HepG2 (cell line): ENCODE results near the gene CCDC18. TPM values are rescaled to one million over a fixed set of nuclear protein-coding genes. Genes with fewer than 3 reads are reported as not detected.

Experiments
- ATAC-seq: fragments of 200-7000 bp; cut with Tn5 transposase; 3 replicates; pipeline ENCODE4 v1.9.1; 2020; ENCODE audit warnings: mild to moderate bottlenecking, moderate library complexity
- BruUV-seq: library from RNA; stranded (reverse); fragments of 400-500 nt; replicated peaks from 2 replicates; lab custom pipeline; 2021; lab: Mats Ljungman, UMichigan
- CTCF ChIA-PET: fragments of 300-600 bp; formaldehyde crosslinking; extraction: SDS; loops from one replicate; lab custom pipeline; 2021; ENCODE audit warnings: low total read pairs, inconsistent platforms, low intra/inter-chr PET ratio; lab: Yijun Ruan, JAX
- POLR2A ChIA-PET: fragments of 350-600 bp; sonication (Branson Sonifier 250); formaldehyde crosslinking; loops from one replicate; lab custom pipeline; 2020; ENCODE audit warnings: antibody characterized with exemption, inconsistent platforms; lab: Yijun Ruan, JAX
- DNase-seq: peaks from one replicate; pipeline ENCODE4 v3.0.0-alpha.2; 2015; ENCODE audit warnings: low spot score
- FAIRE-seq: peaks from 3 replicates; lab custom pipeline; 2011; peaks lifted over from hg19 to GRCh38; lab: Jason Lieb, UNC
- H2AFZ ChIP-seq: one replicate; pipeline ENCODE4 v1.6.1; 2011; ENCODE audit warnings: low read length, inconsistent platforms
- H3K27ac ChIP-seq: fragments of 300-600 bp; 3 replicates; pipeline ENCODE4 v1.8.0; 2011; ENCODE audit warnings: mixed run types, mild to moderate bottlenecking, mixed read lengths, low read length, inconsistent platforms; ENCODE audit not compliant: insufficient read depth; ENCODE audit errors: extremely low read length
- H3K27me3 ChIP-seq, 2 experiments: fragments of 200-600 bp in 1 of 2; 2 replicates in 1 of 2; 3 replicates in 1 of 2; pipeline versions ENCODE4 v1.6.0 to v1.8.0; 2011; ENCODE audit warnings: low read length in 2 of 2, mild to moderate bottlenecking in 2 of 2, moderate library complexity in 2 of 2, inconsistent platforms in 1 of 2; ENCODE audit not compliant: insufficient read depth in 2 of 2, control insufficient read depth in 1 of 2
- H3K36me3 ChIP-seq, 2 experiments: fragments of 200-600 bp in 1 of 2; replicated peaks in 1 of 2; 2 replicates in 1 of 2; 3 replicates in 1 of 2; pipeline versions ENCODE4 v1.5.1 to v1.8.0; 2011; ENCODE audit warnings: low read length in 2 of 2, inconsistent platforms in 1 of 2; ENCODE audit not compliant: insufficient read depth in 2 of 2, control insufficient read depth in 1 of 2
- H3K4me1 ChIP-seq: 2 replicates; pipeline ENCODE4 v1.5.1; 2012; ENCODE audit warnings: low read length, inconsistent platforms; ENCODE audit not compliant: insufficient read depth
- H3K4me2 ChIP-seq: 2 replicates; pipeline ENCODE4 v1.6.0; 2011; ENCODE audit warnings: low read depth, low read length, inconsistent platforms
- H3K4me3 ChIP-seq, 3 experiments: fragments of 200-600 bp in 1 of 3; sonication (generic), shearing (Covaris generic) in 1 of 3; replicated peaks in 1 of 3; 2 replicates each; pipeline ENCODE4 v1.5.1; 2011 to 2016; ENCODE audit warnings: low read length in 3 of 3, inconsistent platforms in 2 of 3, low read depth in 2 of 3, mild to moderate bottlenecking in 2 of 3, control low read depth in 1 of 3, mixed read lengths in 1 of 3; ENCODE audit not compliant: insufficient read depth in 1 of 3
- H3K79me2 ChIP-seq: one replicate; pipeline ENCODE4 v1.6.1; 2011; ENCODE audit warnings: low read length, inconsistent platforms; ENCODE audit not compliant: insufficient read depth
- H3K9ac ChIP-seq: 2 replicates; pipeline ENCODE4 v1.6.0; 2011; ENCODE audit warnings: mild to moderate bottlenecking, low read depth, low read length, inconsistent platforms; ENCODE audit not compliant: insufficient read depth
- H3K9me3 ChIP-seq: 2 replicates; pipeline ENCODE4 v1.5.1; 2012; ENCODE audit warnings: mild to moderate bottlenecking, low read length
- H4K20me1 ChIP-seq: 2 replicates; pipeline ENCODE4 v1.6.0; 2011; ENCODE audit warnings: inconsistent platforms, mild to moderate bottlenecking, low read length, moderate library complexity; ENCODE audit not compliant: insufficient read depth
- ARID4A ChIP-seq: sonication (generic); formaldehyde crosslinking; IDR thresholded peaks from 2 replicates; pipeline ENCODE4 v1.5.0; 2020; ENCODE audit warnings: mild to moderate bottlenecking, missing genetic modification reagents, borderline replicate concordance
- MXI1 ChIP-seq: IDR thresholded peaks from 3 replicates; pipeline ENCODE4 v1.6.1; 2012; ENCODE audit warnings: low read depth, low read length, inconsistent platforms, borderline replicate concordance
- ZBTB7A ChIP-seq: sonication (generic); formaldehyde crosslinking; IDR thresholded peaks from 2 replicates; pipeline ENCODE4 v1.8.0; 2022; ENCODE audit warnings: mild to moderate bottlenecking, missing genetic modification reagents
- ZFP36L1 ChIP-seq: sonication (generic); formaldehyde crosslinking; IDR thresholded peaks from 2 replicates; pipeline ENCODE4 v1.8.0; 2022; ENCODE audit warnings: mild to moderate bottlenecking, missing genetic modification reagents, moderate library complexity
- ZNF143 ChIP-seq: sonication (generic); formaldehyde crosslinking; IDR thresholded peaks from 2 replicates; pipeline ENCODE4 v1.4.0; 2020; ENCODE audit warnings: missing genetic modification reagents
- ZNF580 ChIP-seq: IDR thresholded peaks from 2 replicates; pipeline ENCODE4 v1.6.1; 2016; ENCODE audit warnings: low read depth, borderline replicate concordance
- WGBS: methylation state at CpG from one replicate; pipeline ENCODE4 v1.1.6; 2017; ENCODE audit warnings: low lambda C conversion rate; 5-methylcytosine and 5-hydroxymethylcytosine counted together
- in situ Hi-C: cut with HindIII; loops from 2 replicates; pipeline ENCODE4 v1.10.0; 2017; ENCODE audit warnings: low pct_unique_long_range_greater_than_20kb; ENCODE audit not compliant: extremely low pct_ligation_motif_present
- intact Hi-C: fragments of 100-400 bp; cut with micrococcal nuclease; formaldehyde crosslinking; loops from one replicate; pipeline ENCODE4 v1.10.0; 2022; ENCODE audit not compliant: unreplicated experiment
- polyA plus RNA-seq, 8 experiments: library from polyadenylated mRNA; depleted of rRNA in 3 of 8; stranded (reverse) in 7 of 8; unstranded in 1 of 8; fragments of >200 nt; fragmentation: Illumina TruSeq in 4 of 8; extraction: Trizol in 4 of 8; gene quantifications; 2 replicates each; pipeline versions ENCODE4 v1.2.1 to v1.2.3, GENCODE V29; 2011 to 2016; ENCODE audit warnings: low read depth in 4 of 8, missing spikeins in 1 of 8, mixed read lengths in 1 of 8; ENCODE audit not compliant: insufficient read depth in 1 of 8
- total RNA-seq, 5 experiments: library from RNA; depleted of rRNA; stranded (reverse); fragments of >200 nt; fragmentation: Illumina TruSeq; extraction: Trizol; gene quantifications; 2 replicates each; pipeline ENCODE4 v1.2.3, GENCODE V29; 2016; ENCODE audit warnings: low read depth in 1 of 5

Gene CCDC18
- total and polyA plus RNA-seq, 2 of the 13 experiments (the other 11 are each of a cell fraction or from before 2014, with no cell fraction given) = 1.9 to 18.4 TPM

- TF ChIP-seq ZFP36L1 (CRISPR knock-in tag) = no peak
Observed at GRCh38 chr1:93221913-93222312, 41.4 kb downstream of the CCDC18 start (continued).

GRCh38 chr1:93223023-93223675 lies 42.6 kb downstream of the CCDC18 start:
- no TSS peak for BruUV-seq
- no peaks in the 10 kb centered on the region for H4K20me1 ChIP-seq
- POLR2A ChIA-PET = no interaction called here
- H3K27me3 ChIP-seq = no peaks in the 10 kb centered on the region
- H3K9me3 ChIP-seq = no peaks in the 10 kb centered on the region
- in situ Hi-C loops = no loop called here
- H3K79me2 ChIP-seq = no peaks in the 10 kb centered on the region
- no peak overlapping the region for H2AFZ ChIP-seq
- intact Hi-C loops = no loop called here
- FAIRE-seq = no peak
- H3K27ac ChIP-seq = no peak overlapping the region
- no peak for TF ChIP-seq ZNF580 (CRISPR knock-in tag)
- TF ChIP-seq ZNF143 (CRISPR knock-in tag) = no peak
- no peak for TF ChIP-seq ZBTB7A (CRISPR knock-in tag)
- TF ChIP-seq MXI1 = no peak
- TF ChIP-seq ARID4A (CRISPR knock-in tag) = no peak
- H3K4me3 ChIP-seq = no peak overlapping the region
- WGBS = 99% methylated on average over 2 of the region's 2 CpGs
- CTCF ChIA-PET = no interaction called here
- ATAC-seq = no peak
- H3K36me3 ChIP-seq = no peaks in the 10 kb centered on the region
- no peak overlapping the region for H3K4me2 ChIP-seq
- DNase-seq = no peak
- no peak overlapping the region for H3K9ac ChIP-seq
- H3K4me1 ChIP-seq = peaks cover 40% of the 10 kb centered on the region
